ENCODE results near the gene VARS1. TPM values are rescaled to one million over a fixed set of nuclear protein-coding genes. Genes with fewer than 3 reads are reported as not detected.

VARS1 gene
- total and polyA plus RNA-seq, 2 experiments from 2014 or later, result 71.2 to 137 TPM

DNA sequence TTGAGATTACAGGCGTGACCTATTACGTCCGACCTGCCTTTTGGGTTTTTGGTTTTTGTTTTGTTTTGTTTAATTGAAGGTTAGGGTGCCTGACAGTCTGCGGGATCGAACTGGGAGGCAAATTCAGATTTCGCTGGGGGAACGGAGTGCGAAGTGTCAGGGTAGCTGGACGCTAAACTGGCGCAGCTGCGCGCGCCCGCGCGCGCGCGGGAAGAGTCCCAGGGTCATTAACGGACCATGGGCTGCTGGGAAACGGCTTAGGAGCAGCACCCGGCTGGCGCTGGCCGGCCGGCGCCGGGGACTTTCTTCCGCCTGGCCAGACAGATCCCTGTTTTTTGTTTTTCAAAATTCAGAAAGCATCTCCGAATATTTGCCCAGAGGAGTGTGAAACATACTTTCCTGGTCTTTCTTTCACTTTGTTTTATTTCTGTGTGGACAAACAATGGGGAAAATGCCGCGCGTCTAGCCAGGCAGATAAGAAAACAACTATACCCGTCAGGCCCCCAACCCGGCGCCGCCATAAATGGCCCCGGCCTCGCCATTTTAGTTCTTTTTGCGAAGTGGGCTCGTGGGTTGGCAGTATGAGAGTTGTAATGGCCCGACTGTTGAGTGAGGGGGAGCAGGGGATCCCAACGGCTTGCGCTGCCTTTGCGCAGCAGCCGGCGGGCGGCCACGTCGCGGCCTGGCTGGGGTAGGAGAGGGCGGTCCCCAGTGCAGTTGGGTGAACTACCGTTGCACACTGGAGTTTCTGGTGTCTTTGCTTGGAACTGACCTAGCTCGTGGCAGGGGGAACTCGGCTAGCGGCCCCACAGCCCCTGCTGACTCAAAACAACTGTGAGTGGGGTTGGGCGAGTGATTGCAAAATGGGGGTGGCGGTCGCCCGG lies 39.1 kb upstream of the VARS1 start (continued):
- TF ChIP-seq, protein P1, sequence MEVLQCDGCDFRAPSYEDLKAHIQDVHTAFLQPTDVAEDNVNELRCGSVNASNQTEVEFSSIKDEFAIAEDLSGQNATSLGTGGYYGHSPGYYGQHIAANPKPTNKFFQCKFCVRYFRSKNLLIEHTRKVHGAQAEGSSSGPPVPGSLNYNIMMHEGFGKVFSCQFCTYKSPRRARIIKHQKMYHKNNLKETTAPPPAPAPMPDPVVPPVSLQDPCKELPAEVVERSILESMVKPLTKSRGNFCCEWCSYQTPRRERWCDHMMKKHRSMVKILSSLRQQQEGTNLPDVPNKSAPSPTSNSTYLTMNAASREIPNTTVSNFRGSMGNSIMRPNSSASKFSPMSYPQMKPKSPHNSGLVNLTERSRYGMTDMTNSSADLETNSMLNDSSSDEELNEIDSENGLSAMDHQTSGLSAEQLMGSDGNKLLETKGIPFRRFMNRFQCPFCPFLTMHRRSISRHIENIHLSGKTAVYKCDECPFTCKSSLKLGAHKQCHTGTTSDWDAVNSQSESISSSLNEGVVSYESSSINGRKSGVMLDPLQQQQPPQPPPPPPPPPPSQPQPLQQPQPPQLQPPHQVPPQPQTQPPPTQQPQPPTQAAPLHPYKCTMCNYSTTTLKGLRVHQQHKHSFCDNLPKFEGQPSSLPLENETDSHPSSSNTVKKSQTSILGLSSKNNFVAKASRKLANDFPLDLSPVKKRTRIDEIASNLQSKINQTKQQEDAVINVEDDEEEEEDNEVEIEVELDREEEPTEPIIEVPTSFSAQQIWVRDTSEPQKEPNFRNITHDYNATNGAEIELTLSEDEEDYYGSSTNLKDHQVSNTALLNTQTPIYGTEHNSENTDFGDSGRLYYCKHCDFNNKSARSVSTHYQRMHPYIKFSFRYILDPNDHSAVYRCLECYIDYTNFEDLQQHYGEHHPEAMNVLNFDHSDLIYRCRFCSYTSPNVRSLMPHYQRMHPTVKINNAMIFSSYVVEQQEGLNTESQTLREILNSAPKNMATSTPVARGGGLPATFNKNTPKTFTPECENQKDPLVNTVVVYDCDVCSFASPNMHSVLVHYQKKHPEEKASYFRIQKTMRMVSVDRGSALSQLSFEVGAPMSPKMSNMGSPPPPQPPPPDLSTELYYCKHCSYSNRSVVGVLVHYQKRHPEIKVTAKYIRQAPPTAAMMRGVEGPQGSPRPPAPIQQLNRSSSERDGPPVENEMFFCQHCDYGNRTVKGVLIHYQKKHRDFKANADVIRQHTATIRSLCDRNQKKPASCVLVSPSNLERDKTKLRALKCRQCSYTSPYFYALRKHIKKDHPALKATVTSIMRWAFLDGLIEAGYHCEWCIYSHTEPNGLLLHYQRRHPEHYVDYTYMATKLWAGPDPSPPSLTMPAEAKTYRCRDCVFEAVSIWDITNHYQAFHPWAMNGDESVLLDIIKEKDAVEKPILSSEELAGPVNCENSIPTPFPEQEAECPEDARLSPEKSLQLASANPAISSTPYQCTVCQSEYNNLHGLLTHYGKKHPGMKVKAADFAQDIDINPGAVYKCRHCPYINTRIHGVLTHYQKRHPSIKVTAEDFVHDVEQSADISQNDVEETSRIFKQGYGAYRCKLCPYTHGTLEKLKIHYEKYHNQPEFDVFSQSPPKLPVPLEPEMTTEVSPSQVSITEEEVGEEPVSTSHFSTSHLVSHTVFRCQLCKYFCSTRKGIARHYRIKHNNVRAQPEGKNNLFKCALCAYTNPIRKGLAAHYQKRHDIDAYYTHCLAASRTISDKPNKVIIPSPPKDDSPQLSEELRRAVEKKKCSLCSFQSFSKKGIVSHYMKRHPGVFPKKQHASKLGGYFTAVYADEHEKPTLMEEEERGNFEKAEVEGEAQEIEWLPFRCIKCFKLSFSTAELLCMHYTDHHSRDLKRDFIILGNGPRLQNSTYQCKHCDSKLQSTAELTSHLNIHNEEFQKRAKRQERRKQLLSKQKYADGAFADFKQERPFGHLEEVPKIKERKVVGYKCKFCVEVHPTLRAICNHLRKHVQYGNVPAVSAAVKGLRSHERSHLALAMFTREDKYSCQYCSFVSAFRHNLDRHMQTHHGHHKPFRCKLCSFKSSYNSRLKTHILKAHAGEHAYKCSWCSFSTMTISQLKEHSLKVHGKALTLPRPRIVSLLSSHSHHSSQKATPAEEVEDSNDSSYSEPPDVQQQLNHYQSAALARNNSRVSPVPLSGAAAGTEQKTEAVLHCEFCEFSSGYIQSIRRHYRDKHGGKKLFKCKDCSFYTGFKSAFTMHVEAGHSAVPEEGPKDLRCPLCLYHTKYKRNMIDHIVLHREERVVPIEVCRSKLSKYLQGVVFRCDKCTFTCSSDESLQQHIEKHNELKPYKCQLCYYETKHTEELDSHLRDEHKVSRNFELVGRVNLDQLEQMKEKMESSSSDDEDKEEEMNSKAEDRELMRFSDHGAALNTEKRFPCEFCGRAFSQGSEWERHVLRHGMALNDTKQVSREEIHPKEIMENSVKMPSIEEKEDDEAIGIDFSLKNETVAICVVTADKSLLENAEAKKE (CRISPR knock-in tag; IDR thresholded peaks at IDR 0.05), result no peak
- no peak for TF ChIP-seq STAT1 (IDR thresholded peaks at IDR 0.05; ENCODE audit: unreplicated experiment)
- TF ChIP-seq, protein P2, sequence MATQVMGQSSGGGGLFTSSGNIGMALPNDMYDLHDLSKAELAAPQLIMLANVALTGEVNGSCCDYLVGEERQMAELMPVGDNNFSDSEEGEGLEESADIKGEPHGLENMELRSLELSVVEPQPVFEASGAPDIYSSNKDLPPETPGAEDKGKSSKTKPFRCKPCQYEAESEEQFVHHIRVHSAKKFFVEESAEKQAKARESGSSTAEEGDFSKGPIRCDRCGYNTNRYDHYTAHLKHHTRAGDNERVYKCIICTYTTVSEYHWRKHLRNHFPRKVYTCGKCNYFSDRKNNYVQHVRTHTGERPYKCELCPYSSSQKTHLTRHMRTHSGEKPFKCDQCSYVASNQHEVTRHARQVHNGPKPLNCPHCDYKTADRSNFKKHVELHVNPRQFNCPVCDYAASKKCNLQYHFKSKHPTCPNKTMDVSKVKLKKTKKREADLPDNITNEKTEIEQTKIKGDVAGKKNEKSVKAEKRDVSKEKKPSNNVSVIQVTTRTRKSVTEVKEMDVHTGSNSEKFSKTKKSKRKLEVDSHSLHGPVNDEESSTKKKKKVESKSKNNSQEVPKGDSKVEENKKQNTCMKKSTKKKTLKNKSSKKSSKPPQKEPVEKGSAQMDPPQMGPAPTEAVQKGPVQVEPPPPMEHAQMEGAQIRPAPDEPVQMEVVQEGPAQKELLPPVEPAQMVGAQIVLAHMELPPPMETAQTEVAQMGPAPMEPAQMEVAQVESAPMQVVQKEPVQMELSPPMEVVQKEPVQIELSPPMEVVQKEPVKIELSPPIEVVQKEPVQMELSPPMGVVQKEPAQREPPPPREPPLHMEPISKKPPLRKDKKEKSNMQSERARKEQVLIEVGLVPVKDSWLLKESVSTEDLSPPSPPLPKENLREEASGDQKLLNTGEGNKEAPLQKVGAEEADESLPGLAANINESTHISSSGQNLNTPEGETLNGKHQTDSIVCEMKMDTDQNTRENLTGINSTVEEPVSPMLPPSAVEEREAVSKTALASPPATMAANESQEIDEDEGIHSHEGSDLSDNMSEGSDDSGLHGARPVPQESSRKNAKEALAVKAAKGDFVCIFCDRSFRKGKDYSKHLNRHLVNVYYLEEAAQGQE (IDR thresholded peaks at IDR 0.05; ENCODE audit: unreplicated experiment), result no peak
- no peak for TF ChIP-seq ZNF114 (CRISPR knock-in tag; IDR thresholded peaks at IDR 0.05)
- TF ChIP-seq EZH2phosphoT487 (IDR thresholded peaks at IDR 0.05; ENCODE audit: unreplicated experiment), result no peak

All from GM23338 (cell line).